ENCODE measurements around the gene GPR25.

- TF ChIP-seq CTCF (IDR thresholded peaks at IDR 0.05; ENCODE audit: borderline replicate concordance, extremely low read depth, low read length, poor library complexity, severe bottlenecking) (no peak), EZH2 (IDR thresholded peaks at IDR 0.05; ENCODE audit: borderline replicate concordance, low read depth, low read length, severe bottlenecking) (no peak)
Observed at GRCh38 chr1:200862713-200863415, 9.9 kb upstream of the GPR25 start.
